H9 (cell line): ENCODE data around the gene TMEM176B. TPM values are rescaled to one million over a fixed set of nuclear protein-coding genes. Genes with fewer than 3 reads are reported as not detected.

Experiments
- DNase-seq: peaks from one replicate; pipeline ENCODE4 v3.0.0-alpha.2; 2017
- H2AFZ ChIP-seq: one replicate; pipeline ENCODE4 v1.6.1; 2013; ENCODE audit warnings: mild to moderate bottlenecking, low read length, control low read depth, moderate library complexity
- H2AK5ac ChIP-seq: 2 replicates; pipeline ENCODE4 v1.6.1; 2013; ENCODE audit warnings: low read length, control low read depth, mixed read lengths; ENCODE audit not compliant: insufficient read length
- H2BK120ac ChIP-seq: one replicate; pipeline ENCODE4 v1.6.1; 2013; ENCODE audit warnings: low read depth, mild to moderate bottlenecking, low read length, control low read depth, inconsistent platforms; ENCODE audit not compliant: poor library complexity, severe bottlenecking
- H2BK12ac ChIP-seq: 2 replicates; pipeline ENCODE4 v1.6.1; 2013; ENCODE audit warnings: low read length, control low read depth, mixed read lengths, low read depth; ENCODE audit not compliant: insufficient read length
- H2BK15ac ChIP-seq: 2 replicates; pipeline ENCODE4 v1.6.1; 2013; ENCODE audit warnings: low read depth, low read length, control low read depth
- H2BK20ac ChIP-seq: one replicate; pipeline ENCODE4 v1.6.1; 2013; ENCODE audit warnings: low read depth, mild to moderate bottlenecking, low read length, control low read depth, inconsistent platforms; ENCODE audit not compliant: poor library complexity, severe bottlenecking
- H2BK5ac ChIP-seq: 2 replicates; pipeline ENCODE4 v1.6.1; 2013; ENCODE audit warnings: low read length, control low read depth, mixed read lengths; ENCODE audit not compliant: insufficient read length
- H3K14ac ChIP-seq: 2 replicates; pipeline ENCODE4 v1.6.1; 2013; ENCODE audit warnings: low read length, control low read depth; ENCODE audit not compliant: insufficient read depth
- H3K18ac ChIP-seq: 2 replicates; pipeline ENCODE4 v1.6.1; 2013; ENCODE audit warnings: low read depth, mild to moderate bottlenecking, mixed read lengths, low read length, control low read depth; ENCODE audit not compliant: insufficient read length
- H3K23ac ChIP-seq: 2 replicates; pipeline ENCODE4 v1.6.1; 2013; ENCODE audit warnings: low read length, control low read depth, mixed read lengths, low read depth; ENCODE audit not compliant: insufficient read length
- H3K23me2 ChIP-seq: 2 replicates; pipeline ENCODE4 v1.6.1; 2013; ENCODE audit warnings: low read depth, mild to moderate bottlenecking, mixed read lengths, low read length, control low read depth; ENCODE audit not compliant: insufficient read length, poor library complexity, severe bottlenecking
- H3K27ac ChIP-seq: 2 replicates; pipeline ENCODE4 v1.5.1; 2013; ENCODE audit warnings: low read length, control low read depth, mixed read lengths, low read depth; ENCODE audit not compliant: insufficient read length
- H3K27me3 ChIP-seq: 2 replicates; pipeline ENCODE4 v1.6.1; 2013; ENCODE audit warnings: low read length, control low read depth, inconsistent platforms; ENCODE audit not compliant: insufficient read depth
- H3K4ac ChIP-seq: 2 replicates; pipeline ENCODE4 v1.6.1; 2013; ENCODE audit warnings: low read depth, mild to moderate bottlenecking, control low read depth, inconsistent platforms, low read length, moderate library complexity
- H3K4me1 ChIP-seq: 2 replicates; pipeline ENCODE4 v1.6.1; 2013; ENCODE audit warnings: low read length, control low read depth, inconsistent platforms; ENCODE audit not compliant: insufficient read depth
- H3K4me2 ChIP-seq: 2 replicates; pipeline ENCODE4 v1.6.1; 2013; ENCODE audit warnings: low read length, control low read depth, mixed read lengths; ENCODE audit not compliant: insufficient read length, insufficient read depth
- H3K56ac ChIP-seq: 2 replicates; pipeline ENCODE4 v1.6.1; 2013; ENCODE audit warnings: low read depth, mild to moderate bottlenecking, mixed read lengths, low read length, control low read depth; ENCODE audit not compliant: insufficient read length
- H3K79me1 ChIP-seq: 2 replicates; pipeline ENCODE4 v1.6.1; 2013; ENCODE audit warnings: low read depth, mild to moderate bottlenecking, moderate library complexity, low read length, control low read depth, inconsistent platforms; ENCODE audit not compliant: insufficient read depth, poor library complexity, severe bottlenecking
- H3K79me2 ChIP-seq: 2 replicates; pipeline ENCODE4 v1.6.1; 2013; ENCODE audit warnings: low read length, control low read depth, inconsistent platforms; ENCODE audit not compliant: insufficient read depth
- H3K9ac ChIP-seq: 2 replicates; pipeline ENCODE4 v1.6.1; 2013; ENCODE audit warnings: low read length, control low read depth, mixed read lengths; ENCODE audit not compliant: insufficient read length; ENCODE audit errors: extremely low read depth
- H3K9me3 ChIP-seq: one replicate; pipeline ENCODE4 v1.6.1; 2013; ENCODE audit warnings: low read depth, low read length, inconsistent platforms; ENCODE audit not compliant: control insufficient read depth
- H3T11ph ChIP-seq: one replicate; pipeline ENCODE4 v1.6.1; 2013; ENCODE audit warnings: mild to moderate bottlenecking, low read length, control low read depth, inconsistent platforms
- H4K20me1 ChIP-seq: one replicate; pipeline ENCODE4 v1.6.1; 2013; ENCODE audit not compliant: control insufficient read depth, insufficient read length, insufficient read depth
- H4K5ac ChIP-seq: 2 replicates; pipeline ENCODE4 v1.6.1; 2013; ENCODE audit warnings: low read depth, mild to moderate bottlenecking, mixed read lengths, low read length, control low read depth; ENCODE audit not compliant: insufficient read length
- H4K8ac ChIP-seq: replicated peaks from 2 replicates; pipeline ENCODE4 v1.6.1; 2013; ENCODE audit warnings: low read length, control low read depth, mixed read lengths, low read depth; ENCODE audit not compliant: insufficient read length
- H4K91ac ChIP-seq: 2 replicates; pipeline ENCODE4 v1.6.1; 2013; ENCODE audit warnings: low read depth, mild to moderate bottlenecking, moderate library complexity, mixed read lengths, low read length, control low read depth; ENCODE audit not compliant: insufficient read length
- H3K27ac Mint-ChIP-seq, 3 experiments: 2 replicates in 2 of 3; 3 replicates in 1 of 3; pipeline ENCODE4 v1.8.0; 2020 to 2021; ENCODE audit warnings: mixed read lengths in 3 of 3, mild to moderate bottlenecking in 1 of 3, moderate library complexity in 1 of 3
- H3K27me3 Mint-ChIP-seq: 2 replicates; pipeline ENCODE4 v1.8.0; 2021; ENCODE audit warnings: low read depth, mild to moderate bottlenecking, moderate library complexity, mixed read lengths
- H3K36me3 Mint-ChIP-seq, 3 experiments: 2 replicates in 2 of 3; 3 replicates in 1 of 3; pipeline ENCODE4 v1.8.0; 2020 to 2021; ENCODE audit warnings: low read depth in 3 of 3, mixed read lengths in 3 of 3; ENCODE audit not compliant: insufficient read depth in 1 of 3
- H3K4me1 Mint-ChIP-seq, 2 experiments: 2 replicates each; pipeline ENCODE4 v1.8.0; 2020; ENCODE audit warnings: mixed read lengths in 2 of 2
- H3K4me3 Mint-ChIP-seq, 2 experiments: 2 replicates in 1 of 2; 3 replicates in 1 of 2; pipeline ENCODE4 v1.8.0; 2020 to 2021; ENCODE audit warnings: mild to moderate bottlenecking in 2 of 2, mixed read lengths in 2 of 2, moderate library complexity in 1 of 2
- H3K9me3 Mint-ChIP-seq, 2 experiments: 2 replicates in 1 of 2; 3 replicates in 1 of 2; pipeline ENCODE4 v1.8.0; 2020; ENCODE audit warnings: mild to moderate bottlenecking in 2 of 2, mixed read lengths in 2 of 2, moderate library complexity in 1 of 2
- CTCF ChIP-seq: fragments of 200-600 bp; sonication (generic); conservative IDR thresholded peaks from 3 replicates; pipeline ENCODE4 v1.8.0; 2021; ENCODE audit warnings: antibody characterized with exemption, mild to moderate bottlenecking
- WGBS: extraction: QIAGEN DNeasy Blood & Tissue Kit; methylation state at CpG from one replicate; pipeline ENCODE4 v1.1.7; 2013; ENCODE audit warnings: missing lambda C conversion rate, low lambda C conversion rate, mixed read lengths; ENCODE audit not compliant: insufficient read length; ENCODE audit errors: extremely low coverage; 5-methylcytosine and 5-hydroxymethylcytosine counted together
- total RNA-seq: library from RNA; stranded (reverse); gene quantifications from 2 replicates; pipeline ENCODE4 v1.2.1, GENCODE V29; 2021

TMEM176B gene
- total RNA-seq, 1 experiment from 2014 or later, result 0.85 TPM

GRCh38 chr7:150769768-150770167, 30.4 kb downstream of the TMEM176B start:
- no peak overlapping the region for H3K4ac ChIP-seq
- H2BK15ac ChIP-seq, result no peak overlapping the region
- no peak overlapping the region for H3K23ac ChIP-seq
- no peak overlapping the region for H3K4me3 Mint-ChIP-seq
- H3K9ac ChIP-seq, result no peak overlapping the region
- H3K9me3 ChIP-seq, result no peaks in the 10 kb centered on the region
- no peak for TF ChIP-seq CTCF
- H3K79me2 ChIP-seq, result no peaks in the 10 kb centered on the region; the same call in 1 of the 2 replicates
- H4K8ac ChIP-seq, result no peak overlapping the region
- no peaks in the 10 kb centered on the region for H3K23me2 ChIP-seq
- H3K27me3 Mint-ChIP-seq, result peaks cover 34% of the 10 kb centered on the region
- no peaks in the 10 kb centered on the region for H3K4me1 ChIP-seq
- no CpG with 5 or more reads among the region's 4 CpGs for WGBS
- H3K4me2 ChIP-seq, result no peak overlapping the region
- H3K56ac ChIP-seq, result no peak overlapping the region
- H2BK5ac ChIP-seq, result no peak overlapping the region
- H3T11ph ChIP-seq, result no peak overlapping the region
- H2AK5ac ChIP-seq, result no peak overlapping the region
- no peak overlapping the region for H3K14ac ChIP-seq
- H4K5ac ChIP-seq, result no peak overlapping the region
- H3K18ac ChIP-seq, result no peak overlapping the region
- peak overlapping the region in 1 of 3 experiments; percentile 23; a peak in 1 of 7 replicates for H3K27ac Mint-ChIP-seq
- H3K9me3 Mint-ChIP-seq, result peaks cover 11 to 13% of the 10 kb centered on the region in 2 experiments
- H3K4me1 Mint-ChIP-seq, result peaks cover 8 to 10% of the 10 kb centered on the region in 2 experiments
- no peaks in the 10 kb centered on the region for H3K79me1 ChIP-seq
- no peak overlapping the region for H2BK120ac ChIP-seq
- H3K27me3 ChIP-seq, result no peaks in the 10 kb centered on the region
- H2BK20ac ChIP-seq, result no peak overlapping the region
- H4K91ac ChIP-seq, result no peak overlapping the region
- H4K20me1 ChIP-seq, result no peaks in the 10 kb centered on the region
- no peak overlapping the region for H2BK12ac ChIP-seq
- H2AFZ ChIP-seq, result no peak overlapping the region
- DNase-seq, result no peak
- H3K36me3 Mint-ChIP-seq, result no peaks in the 10 kb centered on the region; a peak in 2 of 7 replicates
- H3K27ac ChIP-seq, result no peak overlapping the region
